WTC11 (cell line): ENCODE data around the gene SLC49A3. TPM values are rescaled to one million over a fixed set of nuclear protein-coding genes. Genes with fewer than 3 reads are reported as not detected.

Source experiments
- ATAC-seq: fragments of 200-7000 bp; cut with Tn5 transposase; 2 replicates; pipeline ENCODE4 v1.10.0; 2021; ENCODE audit warnings: mild to moderate bottlenecking, moderate library complexity
- CTCF ChIA-PET: fragments of 300-600 bp; sonication (Branson Sonifier 250); formaldehyde crosslinking; loops from one replicate; lab custom pipeline; 2021; ENCODE audit warnings: antibody characterized with exemption; lab: Charles Lee
- POLR2A ChIA-PET: fragments of 350-600 bp; sonication (Branson Sonifier 250); formaldehyde crosslinking; loops from one replicate; lab custom pipeline; 2021; ENCODE audit warnings: antibody characterized with exemption; lab: Charles Lee
- DNase-seq: peaks from one replicate; pipeline ENCODE4 v3.0.0; 2021; ENCODE audit warnings: low spot score
- H3K27ac Mint-ChIP-seq: 2 replicates; pipeline ENCODE4 v1.8.0; 2021; ENCODE audit warnings: mixed read lengths
- H3K27me3 Mint-ChIP-seq: 2 replicates; pipeline ENCODE4 v1.8.0; 2021; ENCODE audit warnings: low read depth, mild to moderate bottlenecking, moderate library complexity, mixed read lengths
- H3K36me3 Mint-ChIP-seq: 2 replicates; pipeline ENCODE4 v1.8.0; 2021; ENCODE audit warnings: mixed read lengths
- H3K4me1 Mint-ChIP-seq: 2 replicates; pipeline ENCODE4 v1.8.0; 2022; ENCODE audit warnings: mixed read lengths
- H3K4me3 Mint-ChIP-seq: 2 replicates; pipeline ENCODE4 v1.8.0; 2021; ENCODE audit warnings: mild to moderate bottlenecking, moderate library complexity, mixed read lengths
- H3K9me3 Mint-ChIP-seq: 2 replicates; pipeline ENCODE4 v1.8.0; 2021; ENCODE audit warnings: mixed read lengths
- ARID4B ChIP-seq: sonication (generic); formaldehyde crosslinking; IDR thresholded peaks from 2 replicates; pipeline ENCODE4 v1.8.0; 2023; ENCODE audit warnings: missing genetic modification reagents, mild to moderate bottlenecking, borderline replicate concordance
- ATF2 ChIP-seq: sonication (generic); formaldehyde crosslinking; IDR thresholded peaks from 2 replicates; pipeline ENCODE4 v1.8.1; 2022; ENCODE audit warnings: low read depth, missing genetic modification reagents, borderline replicate concordance
- ATF3 ChIP-seq: sonication (generic); formaldehyde crosslinking; conservative IDR thresholded peaks from 2 replicates; pipeline ENCODE4 v1.8.1; 2022; ENCODE audit warnings: mild to moderate bottlenecking, missing genetic modification reagents
- ATF6 ChIP-seq: sonication (generic); formaldehyde crosslinking; IDR thresholded peaks from 2 replicates; pipeline ENCODE4 v1.8.1; 2023; ENCODE audit warnings: mild to moderate bottlenecking, missing genetic modification reagents
- CDX4 ChIP-seq: fragments of 250-450 bp; sonication (Bioruptor Pico); IDR thresholded peaks from 2 replicates; pipeline ENCODE4 v1.9.0; 2021; ENCODE audit warnings: moderate library complexity, mild to moderate bottlenecking, inconsistent platforms, borderline replicate concordance
- ELF4 ChIP-seq: sonication (generic); formaldehyde crosslinking; IDR thresholded peaks from 2 replicates; pipeline ENCODE4 v1.8.1; 2022; ENCODE audit warnings: low read depth, mild to moderate bottlenecking, moderate library complexity, missing genetic modification reagents
- ERG ChIP-seq: fragments of 250-450 bp; sonication (Bioruptor Pico); IDR thresholded peaks from 2 replicates; pipeline ENCODE4 v1.8.0; 2021; ENCODE audit warnings: mild to moderate bottlenecking
- ESRRA ChIP-seq: sonication (generic); formaldehyde crosslinking; IDR thresholded peaks from 2 replicates; pipeline ENCODE4 v1.8.1; 2022; ENCODE audit warnings: mild to moderate bottlenecking, missing genetic modification reagents, borderline replicate concordance
- HMGA2 ChIP-seq: fragments of 250-450 bp; sonication (Bioruptor Pico); IDR thresholded peaks from 2 replicates; pipeline ENCODE4 v1.4.0; 2021; ENCODE audit warnings: mild to moderate bottlenecking, moderate library complexity
- IRF1 ChIP-seq: sonication (generic); formaldehyde crosslinking; IDR thresholded peaks from 2 replicates; pipeline ENCODE4 v1.8.0; 2023; ENCODE audit warnings: missing genetic modification reagents
- IRF2 ChIP-seq: sonication (generic); formaldehyde crosslinking; IDR thresholded peaks from 2 replicates; pipeline ENCODE4 v1.8.0; 2022; ENCODE audit warnings: low read depth, missing genetic modification reagents, borderline replicate concordance
- MLX ChIP-seq: sonication (generic); formaldehyde crosslinking; IDR thresholded peaks from 2 replicates; pipeline ENCODE4 v1.8.1; 2023; ENCODE audit warnings: mild to moderate bottlenecking, missing genetic modification reagents, moderate library complexity
- NFE2L1 ChIP-seq: sonication (generic); formaldehyde crosslinking; IDR thresholded peaks from 2 replicates; pipeline ENCODE4 v1.8.1; 2023; ENCODE audit warnings: missing genetic modification reagents
- RELA ChIP-seq: sonication (generic); formaldehyde crosslinking; IDR thresholded peaks from 2 replicates; pipeline ENCODE4 v1.8.1; 2022; ENCODE audit warnings: missing genetic modification reagents, mild to moderate bottlenecking, borderline replicate concordance
- SOX15 ChIP-seq: fragments of 250-450 bp; sonication (Bioruptor Pico); IDR thresholded peaks from 2 replicates; pipeline ENCODE4 v1.9.0; 2021; ENCODE audit warnings: mild to moderate bottlenecking
- USF1 ChIP-seq: sonication (generic); formaldehyde crosslinking; IDR thresholded peaks from 2 replicates; pipeline ENCODE4 v1.8.0; 2022; ENCODE audit warnings: mild to moderate bottlenecking, missing genetic modification reagents
- ZNF263 ChIP-seq: sonication (generic); formaldehyde crosslinking; IDR thresholded peaks from 2 replicates; pipeline ENCODE4 v1.8.1; 2022; ENCODE audit warnings: low read depth, mild to moderate bottlenecking, moderate library complexity, missing genetic modification reagents
- ZNF317 ChIP-seq: sonication (generic); formaldehyde crosslinking; IDR thresholded peaks from 2 replicates; pipeline ENCODE4 v1.8.1; 2023; ENCODE audit warnings: low read depth, mild to moderate bottlenecking, moderate library complexity, missing genetic modification reagents, borderline replicate concordance
- ZNF423 ChIP-seq: fragments of 250-450 bp; sonication (Bioruptor Pico); IDR thresholded peaks from 2 replicates; pipeline ENCODE4 v2.1.2; 2022; ENCODE audit warnings: mild to moderate bottlenecking, moderate library complexity
- total RNA-seq: library from RNA; stranded (reverse); gene quantifications from 3 replicates; pipeline ENCODE4 v1.2.3, GENCODE V29; 2021

SLC49A3 gene
- total RNA-seq, 1 experiment from 2014 or later = 5.8 TPM

- TF ChIP-seq ATF6 = no peak
- TF ChIP-seq ATF2 (CRISPR knock-in tag) = no peak
- no peak for TF ChIP-seq RELA (CRISPR knock-in tag)
- no peak for TF ChIP-seq ATF3 (CRISPR knock-in tag)
- no peak for TF ChIP-seq ARID4B (CRISPR knock-in tag)
- no peak for TF ChIP-seq CDX4 (CRISPR knock-in tag)
- TF ChIP-seq USF1 (CRISPR knock-in tag) = no peak
- no peak; the same call in 1 of the 2 replicates for TF ChIP-seq ERG (CRISPR knock-in tag)
- TF ChIP-seq ZNF317 (CRISPR knock-in tag) = no peak
Observed at GRCh38 chr4:683982-684622, 4.8 kb downstream of the SLC49A3 start (continued).

- ATAC-seq (peak; percentile 2), DNase-seq (no peak)
- no peak overlapping the region for H3K4me3 Mint-ChIP-seq
- ChIA-PET CTCF (interaction anchor here (0.5 to 3.5 kb wide), 45 partner anchors 8 to 503 kb away, joined by 3 to 67 read pairs (median 5); partner anchors contain the start of genes ATP5ME, GAK, MYL5 and PCGF3), POLR2A (no interaction called here)
- H3K27ac Mint-ChIP-seq = no peak overlapping the region
- H3K27me3 Mint-ChIP-seq = no peaks in the 10 kb centered on the region; the same call in 1 of the 2 replicates
- H3K36me3 Mint-ChIP-seq = no peaks in the 10 kb centered on the region
- H3K9me3 Mint-ChIP-seq = no peaks in the 10 kb centered on the region
- peaks cover 9% of the 10 kb centered on the region; the same call in 1 of the 2 replicates for H3K4me1 Mint-ChIP-seq
- TF ChIP-seq ZNF263 (CRISPR knock-in tag) (no peak), ELF4 (CRISPR knock-in tag) (no peak), IRF1 (CRISPR knock-in tag) (no peak), SOX15 (CRISPR knock-in tag) (no peak), ESRRA (CRISPR knock-in tag) (no peak), ZNF317 (CRISPR knock-in tag) (no peak), CDX4 (CRISPR knock-in tag) (no peak), NFE2L1 (CRISPR knock-in tag) (no peak), MLX (no peak), ZNF423 (CRISPR knock-in tag) (no peak), HMGA2 (CRISPR knock-in tag) (no peak), IRF2 (CRISPR knock-in tag) (no peak)
Observed at GRCh38 chr4:683247-683897, 5.6 kb downstream of the SLC49A3 start.
